Upper lobe of left lung (tissue), 4 donors: ENCODE measurements around the gene ZIC5.

Experiments used
- CTCF ChIP-seq, 6 experiments: fragments of 450-650 bp in 4 of 6; fragments of 200-600 bp in 2 of 6; sonication (generic) in 2 of 6; IDR thresholded peaks; one replicate each; pipeline ENCODE4 v1.5.1; 2016 to 2019; ENCODE audit warnings: antibody characterized with exemption in 6 of 6
- POLR2A ChIP-seq, 4 donors: fragments of 450-650 bp; IDR thresholded peaks; one replicate each; pipeline ENCODE4 v1.5.1; 2016 to 2017; ENCODE audit warnings: antibody characterized with exemption in 4 of 4, mild to moderate bottlenecking in 2 of 4
- POLR2AphosphoS5 ChIP-seq, 2 donors: sonication (generic); formaldehyde crosslinking; IDR thresholded peaks; one replicate each; pipeline ENCODE4 v1.5.1; 2017; ENCODE audit warnings: antibody characterized with exemption in 2 of 2

GRCh38 chr13:99913167-99913566, 58.4 kb downstream of the ZIC5 start:
- TF ChIP-seq POLR2A (IDR thresholded peaks at IDR 0.05) (no peak), CTCF (IDR thresholded peaks at IDR 0.05) (no peak), POLR2AphosphoS5 (IDR thresholded peaks at IDR 0.05) (no peak)
